Neural cell (in vitro differentiated cells): ENCODE data around the gene IFNA8.

ENCODE experiments used
- EZH2 ChIP-seq: fragments of 200-600, 300-800 bp; shearing (Covaris generic), sonication (generic); IDR thresholded peaks from 2 replicates; pipeline ENCODE4 v1.6.1; 2014; ENCODE audit warnings: antibody characterized with exemption, low read length, borderline replicate concordance, mild to moderate bottlenecking; ENCODE audit not compliant: insufficient read depth, poor library complexity, severe bottlenecking
- MXI1 ChIP-seq: fragments of 450-650 bp; conservative IDR thresholded peaks from 2 replicates; pipeline ENCODE4 v1.6.1; 2014; ENCODE audit warnings: antibody characterized with exemption, mild to moderate bottlenecking; ENCODE audit not compliant: poor library complexity, severe bottlenecking
- POLR2AphosphoS5 ChIP-seq: IDR thresholded peaks from 2 replicates; pipeline ENCODE4 v1.6.1; 2012
- SMC3 ChIP-seq: fragments of 450-650 bp; conservative IDR thresholded peaks from 2 replicates; pipeline ENCODE4 v1.6.1; 2014; ENCODE audit warnings: antibody characterized with exemption, mild to moderate bottlenecking, moderate library complexity; ENCODE audit not compliant: poor library complexity
- TAF1 ChIP-seq: IDR thresholded peaks from 2 replicates; pipeline ENCODE4 v1.6.1; 2012; ENCODE audit warnings: low read depth
- TF ChIP-seq, protein P1 (sequence below): fragments of 450-650 bp; IDR thresholded peaks from 2 replicates; pipeline ENCODE4 v1.5.1; 2014; ENCODE audit warnings: antibody characterized with exemption, mild to moderate bottlenecking, moderate library complexity; ENCODE audit not compliant: poor library complexity, severe bottlenecking

DNA sequence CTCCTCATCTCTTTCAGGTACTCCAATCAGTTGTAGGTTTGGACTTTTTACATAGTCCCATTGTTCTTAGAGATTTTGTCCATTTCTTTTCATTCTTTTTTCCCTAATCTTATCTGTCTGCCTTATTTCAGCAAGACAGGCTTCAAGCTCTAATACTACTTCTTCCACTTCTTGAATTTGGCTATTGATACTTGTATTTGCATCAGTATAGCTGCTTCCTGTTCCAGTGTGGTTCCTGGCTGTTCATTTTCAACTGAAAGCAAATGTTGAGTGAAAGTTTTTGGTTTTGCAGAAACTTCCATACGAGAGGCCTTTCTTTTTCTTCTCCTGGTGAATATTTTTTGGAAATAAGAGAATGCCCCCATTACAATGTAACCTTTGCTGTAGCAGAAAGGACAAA, 19.3 kb downstream of the IFNA8 start:
- TF ChIP-seq, protein P1, sequence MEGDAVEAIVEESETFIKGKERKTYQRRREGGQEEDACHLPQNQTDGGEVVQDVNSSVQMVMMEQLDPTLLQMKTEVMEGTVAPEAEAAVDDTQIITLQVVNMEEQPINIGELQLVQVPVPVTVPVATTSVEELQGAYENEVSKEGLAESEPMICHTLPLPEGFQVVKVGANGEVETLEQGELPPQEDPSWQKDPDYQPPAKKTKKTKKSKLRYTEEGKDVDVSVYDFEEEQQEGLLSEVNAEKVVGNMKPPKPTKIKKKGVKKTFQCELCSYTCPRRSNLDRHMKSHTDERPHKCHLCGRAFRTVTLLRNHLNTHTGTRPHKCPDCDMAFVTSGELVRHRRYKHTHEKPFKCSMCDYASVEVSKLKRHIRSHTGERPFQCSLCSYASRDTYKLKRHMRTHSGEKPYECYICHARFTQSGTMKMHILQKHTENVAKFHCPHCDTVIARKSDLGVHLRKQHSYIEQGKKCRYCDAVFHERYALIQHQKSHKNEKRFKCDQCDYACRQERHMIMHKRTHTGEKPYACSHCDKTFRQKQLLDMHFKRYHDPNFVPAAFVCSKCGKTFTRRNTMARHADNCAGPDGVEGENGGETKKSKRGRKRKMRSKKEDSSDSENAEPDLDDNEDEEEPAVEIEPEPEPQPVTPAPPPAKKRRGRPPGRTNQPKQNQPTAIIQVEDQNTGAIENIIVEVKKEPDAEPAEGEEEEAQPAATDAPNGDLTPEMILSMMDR, result no peak
- TF ChIP-seq EZH2 (no peak), SMC3 (no peak), POLR2AphosphoS5 (no peak), MXI1 (no peak), TAF1 (no peak)
